NCI-H2171 (cell line): ENCODE data around the gene AP2M1.
"Not testable (repeated sequence)": the region's sequence is repeated elsewhere in the genome, so short reads cannot be mapped to it uniquely, and the experiment has no call there.

Experiments used
- DNase-seq: peaks from one replicate; lab custom pipeline; 2025; lab: John Stamatoyannopoulos, UW

The AP2M1 gene

DNA sequence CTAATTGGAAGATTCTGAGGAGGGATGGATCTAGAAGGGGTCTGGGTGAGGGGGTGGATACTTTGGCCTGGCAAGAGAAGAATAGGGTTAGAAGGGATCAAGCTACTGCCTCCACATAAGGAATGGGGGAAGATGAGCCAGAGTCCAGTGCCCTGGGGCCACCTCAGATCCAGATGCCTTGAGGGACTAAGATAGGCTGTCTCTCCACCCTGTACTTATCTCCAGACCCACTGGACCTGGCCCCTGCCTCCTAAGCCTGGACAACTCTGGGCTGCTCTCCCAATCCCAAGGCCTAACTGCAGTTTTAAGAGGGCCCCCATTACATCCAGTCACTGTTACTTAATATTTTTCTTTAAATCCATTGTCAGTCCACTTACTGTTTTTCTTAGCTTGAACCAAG lies 17.4 kb upstream of the AP2M1 start:
- DNase-seq: no peak

- no peak for DNase-seq
Measured at GRCh38 chr3:184158404-184158803, 16.3 kb upstream of the AP2M1 start.

GRCh38 chr3:184160456-184160855 lies 14.2 kb upstream of the AP2M1 start:
- no peak for DNase-seq

DNA sequence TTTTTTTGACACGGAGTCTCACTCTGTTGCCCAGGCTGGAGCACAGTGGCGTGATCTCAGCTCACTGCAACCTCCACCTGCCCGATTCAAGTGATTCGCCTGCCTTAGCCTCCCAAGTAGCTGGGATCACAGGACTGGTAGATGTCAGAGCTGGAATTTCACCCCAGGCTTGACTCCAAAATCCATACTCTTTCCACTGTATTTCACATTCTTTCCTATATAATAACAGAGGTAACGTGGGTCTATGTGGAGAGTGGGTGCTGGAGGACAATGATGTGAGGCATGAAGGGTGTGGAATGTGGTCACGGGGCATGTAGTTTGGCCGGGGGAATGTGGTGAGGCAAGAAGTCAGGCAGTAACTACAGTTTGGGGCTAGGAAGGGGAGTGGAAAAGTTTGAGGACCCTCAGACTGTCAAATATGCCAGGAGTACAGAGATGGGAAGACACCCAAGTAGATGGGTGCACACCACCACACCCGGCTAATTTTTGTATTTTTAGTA lies 12.0 kb upstream of the AP2M1 start:
- not testable (repeated sequence) for DNase-seq

DNA sequence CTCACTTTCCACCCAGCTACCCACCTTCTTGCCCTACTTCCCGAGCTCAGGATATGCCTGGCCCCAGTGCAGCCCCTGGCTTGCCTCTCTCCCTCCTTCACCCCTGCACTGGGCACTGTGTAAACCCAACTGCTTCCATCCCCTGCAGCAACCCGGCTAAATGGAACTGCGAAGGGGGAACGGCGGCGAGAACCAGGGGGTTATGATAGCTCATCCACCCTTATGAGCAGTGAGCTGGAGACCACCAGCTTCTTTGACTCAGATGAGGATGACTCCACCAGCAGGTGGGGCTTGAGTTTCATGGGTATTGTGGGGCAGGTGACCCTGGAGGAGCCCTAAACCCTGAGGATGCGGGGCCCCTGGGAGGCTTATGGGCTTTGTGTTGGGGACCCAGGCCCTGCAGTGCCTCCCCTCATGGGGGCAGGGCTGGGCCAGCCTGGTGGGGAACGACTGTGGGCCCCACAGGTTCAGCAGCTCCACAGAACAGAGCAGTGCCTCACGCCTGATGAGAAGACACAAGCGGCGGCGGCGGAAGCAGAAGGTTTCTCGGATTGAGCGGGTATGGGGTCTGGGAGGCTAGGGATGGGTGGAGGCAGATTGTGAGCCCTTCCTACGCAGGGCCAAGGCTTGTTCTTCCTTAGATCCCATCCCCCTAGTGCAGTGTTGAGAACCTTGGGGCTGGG lies 9.9 kb upstream of the AP2M1 start:
- no peak for DNase-seq

GRCh38 chr3:184165543-184165942 lies 9.1 kb upstream of the AP2M1 start:
- DNase-seq: no peak

GRCh38 chr3:184166671-184167070 lies 8.0 kb upstream of the AP2M1 start:
- no peak for DNase-seq

GRCh38 chr3:184167786-184168185 lies 6.9 kb upstream of the AP2M1 start:
- no peak for DNase-seq

DNA sequence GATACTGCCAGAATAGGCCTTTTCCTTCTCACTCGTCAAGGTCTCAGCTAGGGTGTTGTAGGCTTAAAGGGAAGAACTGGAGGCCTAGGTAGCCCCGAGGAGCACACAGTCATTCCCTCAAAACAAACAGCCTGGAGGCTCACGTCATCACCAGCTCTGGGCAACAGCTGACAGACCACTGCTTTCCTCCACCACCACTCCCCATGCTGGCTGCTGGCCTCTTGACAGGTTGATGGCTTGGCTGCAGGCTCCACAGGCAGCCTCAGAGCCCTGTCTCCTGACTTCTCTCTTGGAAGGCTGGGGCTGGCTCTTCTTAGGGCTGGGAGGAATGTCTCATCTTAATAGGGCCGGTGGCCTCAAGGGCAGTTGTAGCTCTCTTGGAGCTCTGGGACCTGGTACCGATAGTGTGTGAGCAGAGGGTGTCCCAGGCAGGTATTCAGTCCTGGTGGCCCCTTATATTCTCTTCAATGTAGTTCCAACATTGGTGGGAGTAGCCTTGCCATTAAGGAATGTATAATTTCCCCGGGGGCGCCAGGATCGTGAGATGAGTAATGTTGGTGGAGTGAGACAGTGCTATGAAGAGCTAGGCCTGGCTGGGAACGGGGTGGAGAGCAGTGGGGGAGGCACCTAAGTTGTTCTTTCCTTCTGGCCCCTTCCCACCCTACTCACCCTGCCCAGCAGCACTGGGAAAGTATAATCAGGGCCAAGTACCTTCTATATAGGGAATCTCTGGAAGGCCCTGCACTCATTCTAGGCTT lies 6.1 kb upstream of the AP2M1 start:
- no peak for DNase-seq

DNA sequence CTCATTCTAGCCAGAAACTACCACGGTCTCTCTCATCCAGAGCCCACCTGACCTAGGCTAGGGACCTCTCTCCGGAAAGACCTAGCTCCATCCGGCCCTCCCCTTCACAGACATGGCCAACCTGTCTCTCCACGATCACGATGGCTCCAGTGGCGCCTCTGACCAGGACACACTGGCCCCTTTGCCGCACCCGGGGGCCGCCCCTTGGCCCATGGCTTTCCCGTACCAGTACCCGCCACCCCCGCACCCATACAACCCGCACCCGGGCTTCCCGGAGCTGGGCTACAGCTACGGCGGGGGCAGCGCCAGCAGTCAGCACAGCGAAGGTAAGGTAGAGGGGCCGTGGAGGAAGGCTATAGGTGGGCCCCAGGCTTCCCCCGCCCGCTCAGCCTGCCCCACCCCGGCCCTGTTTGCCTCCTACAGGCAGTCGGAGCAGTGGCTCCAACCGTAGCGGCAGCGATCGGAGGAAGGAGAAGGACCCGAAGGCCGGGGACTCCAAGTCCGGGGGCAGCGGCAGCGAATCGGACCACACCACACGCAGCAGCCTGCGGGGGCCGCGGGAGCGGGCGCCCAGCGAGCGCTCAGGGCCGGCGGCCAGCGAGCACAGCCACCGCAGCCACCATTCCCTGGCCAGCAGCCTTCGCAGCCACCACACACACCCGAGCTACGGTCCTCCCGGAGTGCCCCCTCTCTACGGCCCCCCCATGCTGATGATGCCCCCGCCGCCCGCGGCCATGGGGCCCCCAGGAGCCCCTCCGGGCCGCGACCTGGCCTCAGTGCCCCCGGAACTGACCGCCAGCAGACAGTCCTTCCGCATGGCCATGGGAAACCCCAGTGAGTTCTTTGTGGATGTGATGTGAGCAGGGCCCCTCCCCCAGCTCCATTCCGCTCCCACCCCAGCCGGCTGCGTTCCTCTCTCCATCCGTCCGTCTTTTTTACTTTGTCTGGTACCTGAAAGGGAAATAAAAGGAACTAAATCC lies 4.5 kb upstream of the AP2M1 start:
- DNase-seq: no peak

- no peak for DNase-seq
Measured at GRCh38 chr3:184171562-184171961, 3.1 kb upstream of the AP2M1 start.

DNA sequence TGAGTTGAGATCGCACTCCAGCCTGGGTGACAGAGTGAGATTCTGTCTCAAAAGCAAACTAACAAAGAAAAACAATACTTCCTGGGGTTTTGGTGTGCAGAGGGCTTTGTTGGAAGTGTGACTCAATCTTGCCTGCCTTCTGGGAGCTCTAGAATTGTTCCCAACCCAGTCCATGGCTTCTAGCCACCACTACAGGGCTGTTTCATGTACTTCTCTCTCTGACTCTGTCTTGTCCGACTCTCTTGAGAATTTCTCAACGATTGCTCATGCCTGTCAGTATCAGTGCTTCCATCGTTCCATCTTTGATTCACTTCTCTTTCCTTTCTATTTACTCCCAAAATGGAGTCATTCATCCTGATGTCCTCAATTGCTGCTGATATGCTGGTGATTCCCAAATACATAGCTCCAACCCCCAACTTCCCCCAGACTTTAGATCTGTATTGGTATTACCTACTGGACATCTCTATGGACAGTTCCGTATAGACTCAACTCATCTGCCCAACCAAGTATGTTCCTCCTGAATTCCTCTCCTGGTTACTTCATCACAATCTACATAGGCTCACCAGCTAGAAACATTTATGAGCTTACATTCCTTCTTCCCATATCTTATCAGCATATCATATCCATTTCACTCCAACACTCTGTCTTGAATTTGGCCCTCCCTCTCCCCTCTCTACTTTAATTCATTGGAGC lies 1.8 kb upstream of the AP2M1 start:
- no peak for DNase-seq

DNA sequence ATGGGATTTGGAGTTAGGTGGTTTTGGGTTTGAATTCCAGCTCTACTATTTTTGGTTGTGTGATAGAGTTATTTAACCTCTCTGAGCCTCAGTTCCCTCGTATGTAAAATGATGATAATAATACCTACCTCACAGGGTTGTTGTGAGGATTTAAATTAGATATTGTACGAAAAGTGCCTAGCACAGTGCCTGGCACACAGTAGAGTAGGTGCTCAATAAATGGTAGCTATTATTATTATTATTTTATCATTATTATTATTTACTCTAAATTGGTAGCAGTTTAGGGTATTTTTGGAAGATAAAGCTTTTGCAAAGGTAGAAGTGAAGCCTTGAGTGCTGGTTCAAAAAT lies 1.3 kb upstream of the AP2M1 start:
- no peak for DNase-seq

GRCh38 chr3:184174284-184174645 lies 390 bp upstream of the AP2M1 start:
- no peak for DNase-seq

DNA sequence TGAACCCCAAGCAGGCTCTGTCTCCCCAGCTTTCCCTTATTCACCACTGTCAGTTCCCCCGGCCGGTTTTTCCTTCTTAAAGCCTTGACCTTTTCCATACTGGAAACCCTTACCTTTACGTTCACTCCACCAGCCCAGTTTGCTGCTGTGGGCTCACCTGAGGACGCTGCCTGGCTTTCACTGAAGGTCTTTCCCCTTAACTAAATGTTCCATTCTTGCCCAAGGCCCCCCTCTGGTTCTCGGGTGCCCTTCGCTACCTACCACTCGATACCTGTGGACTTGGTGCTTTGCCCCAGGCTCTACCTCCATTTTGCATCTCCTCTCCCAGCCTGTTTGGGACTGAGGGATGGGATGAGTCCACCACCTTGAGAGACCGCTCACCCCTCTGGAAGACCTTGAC lies 851 bp downstream of the AP2M1 start:
- no peak for DNase-seq

- no peak for DNase-seq
Measured at GRCh38 chr3:184175981-184176376, 1.3 kb downstream of the AP2M1 start.

DNA sequence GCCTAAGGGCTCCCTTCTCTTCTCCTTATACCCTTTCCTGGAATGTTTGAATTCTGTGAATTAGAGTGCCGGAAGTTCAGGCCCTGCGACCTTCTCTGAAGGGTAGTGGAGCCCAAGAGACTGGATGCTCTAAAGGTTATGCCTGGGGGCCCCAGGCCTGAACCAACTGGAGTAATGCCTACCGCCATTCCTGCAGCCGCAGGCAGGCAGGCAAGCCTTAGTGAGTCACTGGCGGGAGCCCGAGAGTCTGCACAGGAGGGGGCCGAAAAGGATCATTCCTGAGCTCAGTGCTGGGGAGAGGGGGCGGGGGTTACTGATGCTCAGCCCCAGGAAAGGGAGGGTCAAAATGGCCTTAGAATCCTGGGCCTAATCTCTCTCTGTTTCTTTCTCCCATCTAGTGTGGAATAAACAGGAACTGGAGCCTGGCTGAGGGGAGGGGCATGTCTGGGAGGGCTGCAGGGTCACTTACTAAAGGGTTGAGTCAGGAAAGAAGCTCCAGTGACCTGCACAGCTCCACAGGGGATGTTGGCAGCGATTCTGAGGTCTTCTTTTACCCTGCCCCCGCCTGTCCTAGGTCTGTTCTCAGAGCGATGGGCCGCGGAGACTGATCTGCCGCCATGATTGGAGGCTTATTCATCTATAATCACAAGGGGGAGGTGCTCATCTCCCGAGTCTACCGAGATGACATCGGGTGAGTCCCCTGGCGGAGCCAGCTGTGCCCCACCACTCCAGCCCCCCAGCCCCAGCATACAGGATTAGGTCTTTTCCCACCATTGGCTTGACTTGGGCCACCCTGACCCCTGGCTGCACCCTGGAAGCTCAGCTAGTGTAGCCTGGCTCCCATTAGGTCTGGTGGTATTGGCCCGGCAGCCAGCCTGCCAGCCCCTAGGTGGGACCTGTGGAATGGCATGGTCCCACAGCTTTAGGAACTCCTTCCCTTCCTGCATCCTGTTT lies 2.0 kb downstream of the AP2M1 start:
- DNase-seq: no peak

DNA sequence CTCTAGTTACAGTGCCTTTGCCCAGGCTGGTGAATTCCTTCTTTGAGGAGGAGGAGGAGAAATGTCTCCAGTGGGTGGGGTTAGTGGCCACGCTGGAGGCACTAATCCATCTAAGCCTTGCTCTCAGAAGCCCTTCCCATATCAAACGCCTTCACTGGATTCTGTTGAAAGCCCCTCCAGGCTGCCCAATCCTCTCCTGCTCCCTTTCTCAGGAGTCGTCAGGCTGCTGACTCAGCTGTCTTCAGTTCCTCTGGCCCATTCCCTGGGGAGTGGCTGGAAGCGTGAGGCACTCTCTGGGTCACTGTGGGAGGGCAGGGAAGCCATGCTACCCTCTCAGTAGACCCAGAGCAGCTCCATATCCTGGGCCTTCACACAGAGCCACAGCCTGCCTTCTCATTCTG lies 2.7 kb downstream of the AP2M1 start:
- no peak for DNase-seq

DNA sequence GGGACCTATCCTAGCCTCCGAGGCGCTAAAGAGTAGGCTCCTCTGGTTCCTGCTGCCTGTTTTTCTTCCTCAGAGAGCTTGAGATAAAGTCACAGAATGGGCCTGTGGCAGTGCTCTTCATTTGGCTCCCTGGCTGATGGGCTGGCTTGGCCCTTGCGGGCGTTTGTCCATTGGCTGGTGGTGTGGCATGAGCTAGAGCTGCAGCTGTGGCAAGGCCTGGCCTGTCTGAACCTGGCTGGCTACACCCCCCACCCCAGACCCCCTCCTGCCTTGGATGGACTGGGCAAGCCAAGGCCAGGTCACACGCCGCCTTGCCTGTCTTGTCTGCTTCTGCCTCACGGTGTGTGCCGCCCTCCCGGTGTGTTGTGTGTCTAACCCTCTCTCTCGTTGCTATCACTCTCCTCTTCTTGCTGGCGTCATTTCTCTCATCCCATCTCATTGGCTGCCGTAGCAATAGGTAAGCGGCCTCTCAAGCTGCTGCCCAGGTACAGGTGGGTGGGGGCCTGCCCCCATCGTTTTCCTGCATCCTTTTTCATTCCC lies 3.2 kb downstream of the AP2M1 start:
- no peak for DNase-seq

GRCh38 chr3:184178521-184179138 lies 4.0 kb downstream of the AP2M1 start:
- DNase-seq: no peak
